DND-41 (cell line): Measurements from ENCODE around the gene PSMG1.

ENCODE experiments used
- ATAC-seq: fragments of 200-7000 bp; cut with Tn5 transposase; 3 replicates; pipeline ENCODE4 v1.9.1; 2021; ENCODE audit warnings: low read depth; ENCODE audit not compliant: insufficient read depth
- DNase-seq: peaks from one replicate; pipeline ENCODE4 v3.0.0-alpha.2; 2020
- H2AFZ ChIP-seq: 2 replicates; pipeline ENCODE4 v1.6.0; 2012; ENCODE audit warnings: low read depth, low read length
- H3K27ac ChIP-seq: 2 replicates; pipeline ENCODE4 v1.5.1; 2012; ENCODE audit warnings: low read length, inconsistent platforms
- H3K27me3 ChIP-seq: fragments of 200-600 bp; sonication (generic); 2 replicates; pipeline ENCODE4 v1.6.0; 2012; ENCODE audit warnings: low read length, mild to moderate bottlenecking, inconsistent platforms; ENCODE audit not compliant: insufficient read depth, poor library complexity
- H3K36me3 ChIP-seq: 2 replicates; pipeline ENCODE4 v1.5.1; 2012; ENCODE audit warnings: low read length, inconsistent platforms; ENCODE audit not compliant: insufficient read depth
- H3K4me1 ChIP-seq: 2 replicates; pipeline ENCODE4 v1.5.1; 2012; ENCODE audit warnings: mild to moderate bottlenecking, low read length; ENCODE audit not compliant: insufficient read depth
- H3K4me2 ChIP-seq: 2 replicates; pipeline ENCODE4 v1.6.0; 2012; ENCODE audit warnings: mild to moderate bottlenecking, moderate library complexity, low read length, inconsistent platforms; ENCODE audit not compliant: insufficient read depth
- H3K4me3 ChIP-seq, 2 experiments: fragments of 200-600 bp in 1 of 2; shearing (Covaris generic) in 1 of 2; 2 replicates each; pipeline ENCODE4 v1.5.1; 2012 to 2016; ENCODE audit warnings: inconsistent platforms in 2 of 2, low read length in 2 of 2, mild to moderate bottlenecking in 2 of 2, low read depth in 1 of 2, moderate library complexity in 1 of 2
- H3K79me2 ChIP-seq: 2 replicates; pipeline ENCODE4 v1.6.0; 2012; ENCODE audit warnings: low read length, inconsistent platforms; ENCODE audit not compliant: insufficient read depth
- H3K9ac ChIP-seq: 2 replicates; pipeline ENCODE4 v1.6.0; 2012; ENCODE audit warnings: low read depth, mild to moderate bottlenecking, inconsistent platforms, low read length, moderate library complexity
- H3K9me3 ChIP-seq: 2 replicates; pipeline ENCODE4 v1.5.1; 2012; ENCODE audit warnings: low read length, moderate library complexity, mild to moderate bottlenecking, inconsistent platforms; ENCODE audit not compliant: insufficient read depth, severe bottlenecking
- H4K20me1 ChIP-seq: 2 replicates; pipeline ENCODE4 v1.6.0; 2012; ENCODE audit warnings: low read length; ENCODE audit not compliant: insufficient read depth
- EZH2 ChIP-seq: IDR thresholded peaks from 3 replicates; pipeline ENCODE4 v1.6.1; 2012; ENCODE audit warnings: borderline replicate concordance, low read depth, mild to moderate bottlenecking, moderate library complexity, low read length, inconsistent platforms; ENCODE audit not compliant: severe bottlenecking
- TF ChIP-seq, protein P1 (sequence below): IDR thresholded peaks from 2 replicates; pipeline ENCODE4 v1.5.1; 2012; ENCODE audit warnings: borderline replicate concordance, low read length, moderate library complexity, mild to moderate bottlenecking; ENCODE audit not compliant: poor library complexity, severe bottlenecking; ENCODE audit errors: extremely low read depth

The PSMG1 gene

GRCh38 chr21:39148975-39149374 lies 34.3 kb downstream of the PSMG1 start:
- Histone ChIP-seq H3K27me3 (no peaks in the 10 kb centered on the region), H3K4me1 (no peaks in the 10 kb centered on the region), H3K9me3 (peaks cover 3% of the 10 kb centered on the region), H3K4me3 (no peak overlapping the region), H3K4me2 (no peak overlapping the region), H3K36me3 (no peaks in the 10 kb centered on the region), H2AFZ (no peak overlapping the region), H4K20me1 (no peaks in the 10 kb centered on the region), H3K9ac (no peak overlapping the region), H3K79me2 (no peaks in the 10 kb centered on the region), H3K27ac (no peak overlapping the region)
- DNase-seq: no peak
- TF ChIP-seq, protein P1, sequence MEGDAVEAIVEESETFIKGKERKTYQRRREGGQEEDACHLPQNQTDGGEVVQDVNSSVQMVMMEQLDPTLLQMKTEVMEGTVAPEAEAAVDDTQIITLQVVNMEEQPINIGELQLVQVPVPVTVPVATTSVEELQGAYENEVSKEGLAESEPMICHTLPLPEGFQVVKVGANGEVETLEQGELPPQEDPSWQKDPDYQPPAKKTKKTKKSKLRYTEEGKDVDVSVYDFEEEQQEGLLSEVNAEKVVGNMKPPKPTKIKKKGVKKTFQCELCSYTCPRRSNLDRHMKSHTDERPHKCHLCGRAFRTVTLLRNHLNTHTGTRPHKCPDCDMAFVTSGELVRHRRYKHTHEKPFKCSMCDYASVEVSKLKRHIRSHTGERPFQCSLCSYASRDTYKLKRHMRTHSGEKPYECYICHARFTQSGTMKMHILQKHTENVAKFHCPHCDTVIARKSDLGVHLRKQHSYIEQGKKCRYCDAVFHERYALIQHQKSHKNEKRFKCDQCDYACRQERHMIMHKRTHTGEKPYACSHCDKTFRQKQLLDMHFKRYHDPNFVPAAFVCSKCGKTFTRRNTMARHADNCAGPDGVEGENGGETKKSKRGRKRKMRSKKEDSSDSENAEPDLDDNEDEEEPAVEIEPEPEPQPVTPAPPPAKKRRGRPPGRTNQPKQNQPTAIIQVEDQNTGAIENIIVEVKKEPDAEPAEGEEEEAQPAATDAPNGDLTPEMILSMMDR: no peak
- TF ChIP-seq EZH2: no peak
- ATAC-seq: no peak

DNA sequence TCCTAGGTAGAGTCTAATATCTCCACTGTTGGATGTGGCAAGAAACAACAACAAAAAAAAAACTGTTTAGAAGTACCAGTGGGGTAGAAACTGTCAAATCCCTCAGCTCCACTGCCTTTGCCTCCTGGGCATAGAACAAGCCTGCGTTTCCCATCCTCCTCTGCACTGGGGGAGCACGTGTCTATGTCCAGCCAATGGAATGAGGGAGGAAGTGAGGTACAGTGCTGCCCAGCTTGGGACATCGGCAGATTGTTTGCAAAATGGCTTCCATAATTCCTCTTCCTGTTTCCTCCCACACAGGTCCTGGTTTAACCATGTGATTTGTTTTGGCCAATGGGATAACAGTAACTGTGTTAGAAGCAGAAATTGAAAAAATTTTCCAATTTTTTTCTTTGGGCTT lies 39.1 kb downstream of the PSMG1 start:
- no peaks in the 10 kb centered on the region for H3K36me3 ChIP-seq
- H3K27me3 ChIP-seq: no peaks in the 10 kb centered on the region
- ATAC-seq (no peak), DNase-seq (no peak)
- H3K4me3 ChIP-seq: no peak overlapping the region
- no peak overlapping the region for H3K9ac ChIP-seq
- H2AFZ ChIP-seq: peak overlapping the region; percentile 46; the same call in 1 of the 2 replicates
- no peak overlapping the region for H3K4me2 ChIP-seq
- no peak for TF ChIP-seq EZH2
- TF ChIP-seq, protein P1: no peak
- no peaks in the 10 kb centered on the region for H4K20me1 ChIP-seq
- no peaks in the 10 kb centered on the region for H3K4me1 ChIP-seq
- peaks cover 3% of the 10 kb centered on the region for H3K9me3 ChIP-seq
- H3K79me2 ChIP-seq: no peaks in the 10 kb centered on the region
- no peak overlapping the region for H3K27ac ChIP-seq

DNA sequence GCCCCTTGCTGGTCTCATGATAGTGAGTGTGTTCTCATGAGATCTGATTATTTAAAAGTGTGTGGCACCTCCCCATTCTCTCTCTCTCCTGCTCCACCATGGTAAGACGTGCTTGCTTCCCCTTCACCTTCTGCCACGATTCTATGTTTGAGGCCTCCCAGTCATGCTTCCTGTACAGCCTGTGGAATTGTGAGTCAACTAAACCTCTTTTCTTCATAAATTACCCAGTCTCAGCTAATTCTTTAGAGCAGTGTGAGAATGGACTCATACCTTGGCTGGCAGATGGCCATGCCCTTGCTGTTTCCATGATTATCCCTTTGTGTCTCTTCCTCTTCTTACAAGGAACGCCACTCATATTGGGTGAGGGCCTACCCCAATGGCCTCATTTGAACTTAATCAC lies 40.3 kb downstream of the PSMG1 start:
- Histone ChIP-seq H4K20me1 (no peaks in the 10 kb centered on the region), H3K4me3 (no peak overlapping the region), H3K4me2 (no peak overlapping the region), H3K9ac (no peak overlapping the region), H3K9me3 (peaks cover 3% of the 10 kb centered on the region), H3K27ac (no peak overlapping the region), H2AFZ (no peak overlapping the region), H3K27me3 (no peaks in the 10 kb centered on the region), H3K36me3 (no peaks in the 10 kb centered on the region), H3K4me1 (no peaks in the 10 kb centered on the region), H3K79me2 (no peaks in the 10 kb centered on the region)
- ATAC-seq (no peak), DNase-seq (no peak)
- no peak for TF ChIP-seq EZH2
- TF ChIP-seq, protein P1: no peak

- no peak overlapping the region for H3K9ac ChIP-seq
- ATAC-seq (peak; percentile 53; the same call in 2 of the 3 replicates), DNase-seq (no peak)
- H3K27me3 ChIP-seq: no peaks in the 10 kb centered on the region
- no peaks in the 10 kb centered on the region for H3K36me3 ChIP-seq
- no peak overlapping the region for H3K27ac ChIP-seq
- H3K4me3 ChIP-seq: no peak overlapping the region
- no peak for TF ChIP-seq EZH2
- TF ChIP-seq, protein P1: no peak
- no peak overlapping the region for H2AFZ ChIP-seq
- no peaks in the 10 kb centered on the region for H3K79me2 ChIP-seq
- H4K20me1 ChIP-seq: no peaks in the 10 kb centered on the region
- H3K4me2 ChIP-seq: no peak overlapping the region
- H3K9me3 ChIP-seq: peaks cover 3% of the 10 kb centered on the region
- peaks cover 7% of the 10 kb centered on the region; the same call in 1 of the 2 replicates for H3K4me1 ChIP-seq
Measured at GRCh38 chr21:39141502-39141901, 41.7 kb downstream of the PSMG1 start.
